ENCODE results near the gene RPS14.
"Not testable (repeated sequence)": the region's sequence is repeated elsewhere in the genome, so short reads cannot be mapped to it uniquely, and the experiment has no call there.

RPS14 gene

DNA sequence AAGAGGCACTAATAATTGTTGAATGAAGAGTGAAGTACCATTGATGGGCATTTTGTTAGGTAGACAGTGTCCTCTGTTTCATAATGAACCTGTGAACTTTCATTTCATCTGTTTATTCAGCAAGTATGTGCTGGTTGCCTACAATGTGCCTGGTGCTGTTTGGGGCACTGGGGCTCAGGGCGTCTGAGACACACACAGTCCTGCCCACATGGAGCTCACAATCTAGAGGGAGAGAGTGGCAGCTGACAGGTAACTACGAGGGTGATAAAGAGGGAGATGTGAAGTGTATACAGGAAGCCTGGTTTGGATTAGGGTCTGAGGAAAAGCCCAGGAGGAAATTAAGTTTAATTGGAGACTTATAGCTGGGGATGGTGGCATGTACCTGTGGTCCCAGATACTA lies 29.9 kb upstream of the RPS14 start:
- no peak for DNase-seq (ENCODE audit: low spot score)

DNA sequence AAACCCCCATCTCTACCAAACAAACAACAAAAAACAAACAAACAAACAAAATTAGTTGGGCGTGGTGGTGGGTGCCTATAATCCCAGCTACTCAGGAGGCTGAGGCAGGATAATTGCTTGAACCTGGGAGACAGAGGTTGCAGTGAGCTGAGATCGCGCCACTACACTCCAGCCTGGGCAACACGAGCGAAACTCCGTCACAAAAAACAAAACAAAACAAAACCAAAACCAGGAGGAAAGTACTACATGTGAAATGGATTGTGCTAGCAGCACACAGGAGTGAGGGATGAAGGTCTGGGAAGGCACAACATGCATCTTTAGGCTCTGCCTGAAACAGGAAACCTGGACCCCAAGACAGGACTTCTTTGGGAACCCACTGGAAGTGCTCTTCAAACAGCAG lies 27.0 kb upstream of the RPS14 start:
- DNase-seq (ENCODE audit: low spot score), result not testable (repeated sequence)

GRCh38 chr5:150473673-150474358 lies 24.3 kb upstream of the RPS14 start:
- no peak for DNase-seq (ENCODE audit: low spot score)

- no peak for DNase-seq (ENCODE audit: low spot score)
These were observed 20.4 kb upstream of the RPS14 start for GRCh38 chr5:150469718-150470469.

DNA sequence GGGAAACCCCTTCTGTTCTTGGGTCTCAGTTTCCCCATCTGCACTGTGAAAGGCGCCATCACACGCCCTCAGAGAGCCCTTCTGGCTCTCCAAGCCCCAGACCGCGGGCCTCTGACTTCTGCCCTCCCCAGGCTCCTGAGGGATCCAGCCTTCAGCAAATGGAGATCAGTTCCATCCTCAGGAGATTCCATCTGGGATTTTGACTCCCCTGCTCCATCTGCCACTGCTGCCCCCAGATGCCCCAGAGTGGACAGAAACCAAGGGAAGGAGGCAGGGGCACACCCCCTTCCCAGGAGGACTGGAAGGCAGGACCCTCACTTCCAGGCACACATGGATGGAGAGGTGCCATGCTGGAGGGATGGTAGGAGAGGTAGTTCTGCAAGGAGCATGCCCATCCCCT lies 18.7 kb upstream of the RPS14 start:
- no peak for DNase-seq (ENCODE audit: low spot score)

- DNase-seq (ENCODE audit: low spot score), result no peak
These were observed 16.4 kb upstream of the RPS14 start for GRCh38 chr5:150465927-150466326.

GRCh38 chr5:150464554-150465012 lies 15.0 kb upstream of the RPS14 start:
- DNase-seq (ENCODE audit: low spot score), result no peak

DNA sequence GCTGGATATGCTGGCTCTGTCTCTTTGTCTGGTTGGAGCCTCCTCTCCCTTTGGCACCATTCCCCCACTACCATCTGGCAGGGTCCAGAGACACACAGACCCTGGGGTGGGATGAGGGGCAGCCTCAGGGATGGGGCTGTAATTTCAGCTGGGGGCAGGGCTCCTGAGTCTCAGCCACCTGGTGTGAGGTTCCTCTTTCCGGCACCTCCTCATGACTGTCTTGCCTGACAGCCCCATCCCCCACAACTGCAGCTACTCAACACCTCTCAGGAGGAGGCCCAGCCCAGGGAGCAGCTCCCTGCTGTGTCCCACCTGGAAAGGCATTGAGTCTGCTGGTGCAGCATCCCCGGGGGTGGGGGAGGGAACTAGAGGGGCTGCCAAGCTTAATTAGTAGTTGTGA lies 11.7 kb upstream of the RPS14 start:
- no peak for DNase-seq (ENCODE audit: low spot score)

DNA sequence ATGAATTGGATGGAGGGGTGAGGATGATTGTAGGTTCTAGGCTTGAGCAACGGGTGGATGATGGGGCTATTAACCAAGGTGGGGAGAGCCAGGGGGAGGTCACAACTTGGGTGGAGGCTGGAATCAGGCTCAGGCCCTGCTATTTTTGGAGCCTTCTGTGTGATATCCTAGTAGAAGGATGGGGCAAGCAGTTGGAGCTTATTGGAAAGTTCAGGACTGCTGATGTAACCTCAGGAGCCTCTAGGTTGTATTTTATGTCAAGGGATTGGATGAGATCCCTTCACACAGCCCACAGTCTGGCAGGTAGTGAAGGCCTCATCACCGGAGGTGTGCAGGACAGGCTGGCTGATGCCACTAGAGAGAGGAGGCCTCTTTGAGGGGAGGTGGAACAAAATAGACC lies 11.2 kb upstream of the RPS14 start:
- DNase-seq (ENCODE audit: low spot score), result no peak

DNA sequence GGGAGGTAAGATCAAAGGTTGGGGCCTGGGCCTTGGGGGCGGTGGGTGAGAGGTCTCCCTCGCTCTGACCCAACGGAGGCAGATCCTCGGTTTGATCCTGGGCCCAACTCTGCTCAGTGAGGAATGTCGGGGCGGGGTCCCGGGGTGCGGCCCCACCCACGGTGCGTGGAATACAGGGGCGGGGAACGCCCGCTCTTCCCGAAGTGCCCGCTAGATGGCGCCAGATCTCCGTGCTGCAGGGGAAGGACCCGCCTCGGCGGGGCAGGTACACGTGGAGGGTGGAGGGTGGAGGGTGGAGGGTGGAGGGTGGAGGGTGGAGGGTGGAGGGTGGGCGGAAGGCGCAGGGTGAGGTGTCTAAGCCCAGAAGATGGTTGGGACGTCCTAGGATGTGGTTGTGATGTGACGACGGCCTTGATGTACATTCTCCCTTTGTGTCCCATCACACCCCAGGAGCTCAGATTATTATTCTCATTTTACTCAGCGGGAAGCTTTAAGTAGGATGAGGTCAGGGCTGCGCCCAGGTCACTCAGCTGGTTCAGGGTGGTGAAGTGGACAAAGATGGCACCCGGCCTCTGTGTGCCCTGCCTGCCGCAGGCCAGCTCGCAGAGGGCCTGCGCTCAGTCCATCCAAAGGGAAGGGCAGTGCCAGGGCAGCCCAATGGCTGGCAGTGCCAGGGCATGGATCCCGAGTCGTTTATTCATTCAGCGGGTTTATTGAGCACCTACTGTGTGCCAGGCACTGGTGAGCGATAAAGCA lies 9.4 kb upstream of the RPS14 start:
- peak; percentile 79 for DNase-seq (ENCODE audit: low spot score)

DNA sequence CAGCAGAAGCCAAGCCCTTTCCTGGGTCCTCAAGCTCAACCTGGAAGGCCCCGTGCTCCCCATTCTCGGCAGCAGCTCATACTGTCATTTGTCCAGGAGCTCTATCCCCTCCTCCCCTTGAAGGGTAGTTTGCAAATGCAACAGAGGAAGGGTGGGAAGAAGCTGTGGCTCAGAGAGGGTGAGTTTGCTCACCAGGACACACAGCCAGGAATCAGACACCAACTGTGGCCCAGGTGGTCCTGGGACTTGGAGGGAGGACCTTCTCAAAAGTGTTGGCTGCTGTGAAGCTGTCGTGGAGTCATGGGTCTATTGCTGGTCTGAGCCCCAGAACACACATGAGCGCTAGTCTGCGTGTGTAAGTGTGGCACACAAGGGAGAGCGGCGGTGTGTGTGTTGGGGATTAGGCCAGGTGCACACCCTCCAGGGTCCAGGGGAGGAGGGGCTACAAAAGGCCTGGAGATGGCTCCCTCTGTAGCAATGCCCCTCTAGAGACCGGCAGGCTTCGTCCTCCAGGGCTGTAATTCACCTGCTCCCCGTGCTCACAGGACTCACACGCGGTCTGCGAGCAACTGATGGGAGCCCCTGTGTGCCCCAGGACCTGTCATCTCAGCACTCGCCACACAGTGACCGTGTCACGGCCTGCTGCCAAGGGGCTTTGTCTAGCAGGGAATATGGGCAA lies 8.2 kb upstream of the RPS14 start:
- no peak for DNase-seq (ENCODE audit: low spot score)

- DNase-seq (ENCODE audit: low spot score), result no peak
These were observed 7.6 kb upstream of the RPS14 start for GRCh38 chr5:150457121-150457520.

- DNase-seq (ENCODE audit: low spot score), result no peak
These were observed 5.1 kb upstream of the RPS14 start for GRCh38 chr5:150454492-150455229.

- not testable (repeated sequence) for DNase-seq (ENCODE audit: low spot score)
These were observed 4.5 kb upstream of the RPS14 start for GRCh38 chr5:150454027-150454426.

GRCh38 chr5:150452914-150453313 lies 3.4 kb upstream of the RPS14 start:
- no peak for DNase-seq (ENCODE audit: low spot score)

GRCh38 chr5:150451594-150451993 lies 2.1 kb upstream of the RPS14 start:
- DNase-seq (ENCODE audit: low spot score), result no peak

DNA sequence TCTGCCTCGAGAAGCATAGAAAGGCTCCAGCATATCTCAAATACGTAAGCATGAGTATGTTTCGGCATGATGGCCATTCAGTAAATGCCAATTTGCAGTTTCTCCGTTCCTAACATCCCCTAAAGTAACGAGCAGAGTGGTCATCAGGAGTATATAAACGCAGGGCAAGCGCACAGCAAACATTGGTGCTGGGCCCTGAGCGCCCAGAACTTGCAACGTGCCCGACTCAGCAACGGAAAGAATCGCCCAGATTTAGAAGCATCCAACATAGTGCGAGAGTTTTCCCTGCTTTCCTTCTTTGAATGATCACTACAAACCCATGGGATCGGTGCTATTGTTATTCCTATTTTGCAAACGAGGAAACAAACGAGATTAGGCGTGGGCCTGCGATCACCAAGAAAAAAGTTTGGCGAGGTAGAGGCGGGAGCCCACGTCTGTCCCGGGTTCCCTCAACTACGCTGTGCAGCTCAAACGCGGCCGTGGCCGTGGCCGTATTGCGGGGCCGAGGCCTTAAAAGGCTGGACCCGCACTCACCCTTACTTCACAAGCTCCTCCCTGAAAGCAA lies 505 bp downstream of the RPS14 start:
- DNase-seq (ENCODE audit: low spot score), result peak; percentile 26

DNA sequence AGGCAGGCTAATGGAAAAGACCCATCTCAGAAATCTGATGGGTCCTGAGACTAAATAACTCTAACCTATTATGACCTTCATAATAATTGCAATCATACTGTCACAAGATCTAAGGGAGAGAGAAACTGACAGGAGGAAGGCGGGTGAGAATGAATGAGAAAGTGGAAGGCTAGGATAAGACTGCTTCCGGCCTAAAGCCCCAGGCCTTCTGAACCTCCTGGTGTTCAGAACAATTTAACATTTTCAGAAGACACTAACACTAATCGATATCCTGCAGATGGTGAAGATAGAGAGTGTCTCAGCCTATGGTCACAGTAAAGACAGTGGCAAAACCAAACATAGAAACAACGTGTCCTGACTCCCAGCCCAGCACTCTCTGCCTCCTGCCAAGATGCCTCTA lies 1.2 kb downstream of the RPS14 start:
- DNase-seq (ENCODE audit: low spot score), result no peak

DNA sequence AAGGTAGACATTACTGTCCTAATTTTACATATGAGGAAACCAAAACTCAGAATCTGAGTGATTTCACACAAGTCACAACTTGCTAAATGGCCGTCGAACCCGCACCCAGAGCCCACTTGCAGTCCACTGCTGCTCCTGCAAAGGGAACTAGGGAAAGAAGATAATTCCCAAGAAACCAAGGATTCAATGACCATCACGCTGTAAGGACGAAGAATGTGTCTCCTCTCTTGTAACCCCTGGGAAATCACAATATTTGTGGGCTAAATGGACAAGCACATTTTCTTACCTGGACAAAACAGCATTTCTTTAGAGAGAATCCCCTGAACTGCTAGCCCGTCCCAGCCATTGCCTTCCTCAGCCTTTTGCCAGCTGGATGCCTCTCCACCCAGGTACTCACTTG lies 2.4 kb downstream of the RPS14 start:
- DNase-seq (ENCODE audit: low spot score), result no peak

GRCh38 chr5:150446583-150446982 lies 3.0 kb downstream of the RPS14 start:
- DNase-seq (ENCODE audit: low spot score), result no peak

GRCh38 chr5:150446088-150446487 lies 3.5 kb downstream of the RPS14 start:
- no peak for DNase-seq (ENCODE audit: low spot score)
